Glomerular endothelial cell (primary cell): ENCODE data around the gene HOMER1. TPM values are rescaled to one million over a fixed set of nuclear protein-coding genes. Genes with fewer than 3 reads are reported as not detected.

Experiments
- DNase-seq: peaks from one replicate; pipeline ENCODE4 v3.0.0-alpha.2; 2011; ENCODE audit warnings: low read depth, low spot score; ENCODE audit errors: extremely low read depth
- total RNA-seq: library from RNA; depleted of rRNA; stranded (reverse); fragments of >200 nt; gene quantifications from 2 replicates; pipeline ENCODE4 v1.2.3, GENCODE V29; 2015

Gene HOMER1
- total RNA-seq, 1 donor from 2014 or later: 4.7 TPM

GRCh38 chr5:79333852-79334557 is 179.9 kb downstream of the HOMER1 start:
- DNase-seq: no peak

GRCh38 chr5:79330071-79330470 is 183.9 kb downstream of the HOMER1 start:
- no peak for DNase-seq

- DNase-seq: no peak
Observed at GRCh38 chr5:79329453-79329852, 184.5 kb downstream of the HOMER1 start.

Other genes with a start within 250 kb of the HOMER1 start
- gene TENT2, start 98.3 kb upstream of the HOMER1 start, total RNA-seq: 26.4 and 38.2 TPM in 2 replicates
- under 0.01 and 0.06 TPM in 2 replicates for gene CMYA5, start 175.7 kb upstream of the HOMER1 start, total RNA-seq